ENCODE measurements around the gene IFNA13. TPM values are rescaled to one million over a fixed set of nuclear protein-coding genes. Genes with fewer than 3 reads are reported as not detected.
"Not testable (repeated sequence)": the region's sequence is repeated elsewhere in the genome, so short reads cannot be mapped to it uniquely, and the experiment has no call there.

Gene IFNA13
- total RNA-seq, 1 donor from 2014 or later, result not detected

DNA sequence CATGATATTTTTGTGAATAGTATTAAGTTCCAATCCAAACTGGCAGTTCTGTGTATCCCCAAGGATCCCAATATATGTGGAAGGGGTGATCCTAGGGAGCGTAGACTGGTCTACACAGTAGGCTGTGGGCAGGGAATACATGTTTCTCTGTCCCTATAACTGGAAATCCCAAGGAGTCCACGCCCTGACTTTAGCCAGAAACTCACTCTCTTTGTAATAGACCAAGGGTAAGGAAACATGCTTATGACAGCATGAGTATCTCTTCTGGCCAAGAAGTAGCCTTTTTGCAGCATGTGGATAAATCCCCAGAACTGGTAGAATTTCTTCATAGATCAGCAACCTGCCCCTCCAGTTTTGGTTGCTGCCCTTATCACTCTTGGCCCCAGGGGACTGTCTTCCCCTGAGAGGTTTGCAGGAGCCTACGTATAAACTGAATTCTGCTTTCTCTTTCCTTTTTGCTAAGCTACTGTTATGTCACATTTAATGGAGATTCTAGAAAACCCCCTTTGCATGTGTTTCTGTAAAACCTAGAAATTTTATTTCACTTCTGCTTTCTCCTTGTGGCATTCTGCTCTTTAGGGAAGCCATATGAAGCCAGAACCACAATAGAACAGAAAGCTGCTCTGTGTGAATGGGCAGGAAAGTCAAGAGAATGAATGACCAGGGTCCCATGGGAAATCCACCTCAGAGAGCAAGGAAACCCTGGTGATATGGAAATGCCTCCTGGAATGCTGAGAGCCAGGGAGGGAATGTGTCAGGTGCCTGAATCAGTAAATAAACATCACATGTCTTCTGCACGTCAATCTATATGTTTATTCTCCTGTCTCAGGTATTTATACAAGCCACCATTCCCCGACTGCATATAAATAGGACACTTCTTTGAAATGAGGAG is 13.8 kb upstream of the IFNA13 start:
- Mint-ChIP-seq H3K4me1 (ENCODE audit: low read depth) (peaks cover 6% of the 10 kb centered on the region), H3K4me3 (ENCODE audit: unreplicated experiment) (no peak overlapping the region), H3K27ac (ENCODE audit: unreplicated experiment) (no peak overlapping the region), H3K9me3 (ENCODE audit: low read depth) (peaks cover 5% of the 10 kb centered on the region), H3K36me3 (ENCODE audit: low read depth) (no peaks in the 10 kb centered on the region), H3K27me3 (ENCODE audit: low read depth) (peaks cover 47% of the 10 kb centered on the region)
- TF ChIP-seq, protein P1, sequence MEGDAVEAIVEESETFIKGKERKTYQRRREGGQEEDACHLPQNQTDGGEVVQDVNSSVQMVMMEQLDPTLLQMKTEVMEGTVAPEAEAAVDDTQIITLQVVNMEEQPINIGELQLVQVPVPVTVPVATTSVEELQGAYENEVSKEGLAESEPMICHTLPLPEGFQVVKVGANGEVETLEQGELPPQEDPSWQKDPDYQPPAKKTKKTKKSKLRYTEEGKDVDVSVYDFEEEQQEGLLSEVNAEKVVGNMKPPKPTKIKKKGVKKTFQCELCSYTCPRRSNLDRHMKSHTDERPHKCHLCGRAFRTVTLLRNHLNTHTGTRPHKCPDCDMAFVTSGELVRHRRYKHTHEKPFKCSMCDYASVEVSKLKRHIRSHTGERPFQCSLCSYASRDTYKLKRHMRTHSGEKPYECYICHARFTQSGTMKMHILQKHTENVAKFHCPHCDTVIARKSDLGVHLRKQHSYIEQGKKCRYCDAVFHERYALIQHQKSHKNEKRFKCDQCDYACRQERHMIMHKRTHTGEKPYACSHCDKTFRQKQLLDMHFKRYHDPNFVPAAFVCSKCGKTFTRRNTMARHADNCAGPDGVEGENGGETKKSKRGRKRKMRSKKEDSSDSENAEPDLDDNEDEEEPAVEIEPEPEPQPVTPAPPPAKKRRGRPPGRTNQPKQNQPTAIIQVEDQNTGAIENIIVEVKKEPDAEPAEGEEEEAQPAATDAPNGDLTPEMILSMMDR (IDR thresholded peaks at IDR 0.05), result no peak
- DNase-seq (ENCODE audit: low spot score), result no peak

DNA sequence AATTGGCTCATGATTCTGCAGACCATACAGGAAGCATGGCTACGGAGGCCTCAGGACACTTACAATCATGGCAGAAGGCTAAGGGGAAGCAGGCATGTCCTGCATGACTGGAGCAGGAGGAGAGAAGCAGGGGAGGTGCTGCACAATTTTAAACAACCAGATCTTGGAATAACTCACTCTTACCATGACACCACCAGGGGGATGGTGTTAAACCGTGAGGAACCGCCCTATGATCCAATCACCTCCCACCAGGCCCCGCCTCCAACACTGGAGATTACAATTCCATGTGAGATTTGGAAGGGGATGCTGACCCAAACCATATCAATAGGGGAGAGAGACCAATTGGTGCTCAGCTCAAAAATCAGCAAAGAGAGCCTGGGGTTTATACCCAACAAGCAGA is 3.6 kb upstream of the IFNA13 start:
- not testable (repeated sequence) for H3K4me1 Mint-ChIP-seq (ENCODE audit: low read depth); H3K36me3 Mint-ChIP-seq (ENCODE audit: low read depth); H3K4me3 Mint-ChIP-seq (ENCODE audit: unreplicated experiment); H3K9me3 Mint-ChIP-seq (ENCODE audit: low read depth); H3K27ac Mint-ChIP-seq (ENCODE audit: unreplicated experiment); DNase-seq (ENCODE audit: low spot score)
- peaks cover 31% of the 10 kb centered on the region for H3K27me3 Mint-ChIP-seq (ENCODE audit: low read depth)

DNA sequence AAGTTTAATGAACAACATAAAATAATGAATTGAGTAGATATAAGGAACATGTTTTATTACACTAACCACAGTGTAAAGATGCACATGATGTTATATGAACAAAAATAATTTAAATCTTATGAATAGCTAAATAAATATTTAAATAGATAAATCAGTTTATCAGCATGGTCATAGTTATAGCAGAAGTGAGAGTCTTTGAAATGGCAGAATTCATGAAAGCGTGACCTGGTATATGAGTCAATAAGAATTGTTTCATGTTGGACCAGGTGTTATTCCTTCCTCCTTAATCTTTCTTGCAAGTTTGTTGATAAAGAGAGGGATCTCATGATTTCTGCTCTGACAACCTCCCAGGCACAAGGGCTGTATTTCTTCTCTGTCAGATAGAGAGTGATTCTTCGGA is 688 bp downstream of the IFNA13 start:
- not testable (repeated sequence) for H3K36me3 Mint-ChIP-seq (ENCODE audit: low read depth)

DNA sequence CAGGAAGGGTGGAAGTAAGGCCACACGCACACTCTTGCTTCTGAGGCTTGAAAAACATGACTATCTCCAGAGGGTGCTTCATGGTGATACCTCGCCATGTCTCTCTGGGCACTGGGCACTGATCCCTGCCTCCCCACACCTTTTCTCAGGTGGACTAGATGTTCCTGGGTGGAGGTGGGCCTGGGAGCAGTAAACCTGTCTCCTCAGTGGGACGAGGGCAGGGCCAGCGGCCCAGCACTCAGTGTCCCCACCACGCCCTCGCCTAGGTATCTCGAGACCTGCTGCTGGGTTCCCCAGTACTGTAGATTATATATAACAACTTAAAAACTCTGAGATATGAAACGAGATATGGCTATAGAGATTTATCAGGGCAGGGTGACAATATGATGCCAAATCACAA is 5.6 kb downstream of the IFNA13 start:
- no peaks in the 10 kb centered on the region for H3K4me1 Mint-ChIP-seq (ENCODE audit: low read depth)
- H3K27ac Mint-ChIP-seq (ENCODE audit: unreplicated experiment), result no peak overlapping the region
- H3K27me3 Mint-ChIP-seq (ENCODE audit: low read depth), result peaks cover 47% of the 10 kb centered on the region
- no peak for DNase-seq (ENCODE audit: low spot score)
- TF ChIP-seq, protein P1 (IDR thresholded peaks at IDR 0.05), result no peak
- no peaks in the 10 kb centered on the region for H3K9me3 Mint-ChIP-seq (ENCODE audit: low read depth)
- H3K4me3 Mint-ChIP-seq (ENCODE audit: unreplicated experiment), result no peak overlapping the region
- no peaks in the 10 kb centered on the region for H3K36me3 Mint-ChIP-seq (ENCODE audit: low read depth)

More for the DNA sequence above, 688 bp downstream of the IFNA13 start:
- peaks cover 44% of the 10 kb centered on the region for H3K27me3 Mint-ChIP-seq (ENCODE audit: low read depth)
- DNase-seq (ENCODE audit: low spot score); H3K4me1 Mint-ChIP-seq (ENCODE audit: low read depth); H3K9me3 Mint-ChIP-seq (ENCODE audit: low read depth); H3K27ac Mint-ChIP-seq (ENCODE audit: unreplicated experiment); H3K4me3 Mint-ChIP-seq (ENCODE audit: unreplicated experiment): not testable (repeated sequence)

DNA sequence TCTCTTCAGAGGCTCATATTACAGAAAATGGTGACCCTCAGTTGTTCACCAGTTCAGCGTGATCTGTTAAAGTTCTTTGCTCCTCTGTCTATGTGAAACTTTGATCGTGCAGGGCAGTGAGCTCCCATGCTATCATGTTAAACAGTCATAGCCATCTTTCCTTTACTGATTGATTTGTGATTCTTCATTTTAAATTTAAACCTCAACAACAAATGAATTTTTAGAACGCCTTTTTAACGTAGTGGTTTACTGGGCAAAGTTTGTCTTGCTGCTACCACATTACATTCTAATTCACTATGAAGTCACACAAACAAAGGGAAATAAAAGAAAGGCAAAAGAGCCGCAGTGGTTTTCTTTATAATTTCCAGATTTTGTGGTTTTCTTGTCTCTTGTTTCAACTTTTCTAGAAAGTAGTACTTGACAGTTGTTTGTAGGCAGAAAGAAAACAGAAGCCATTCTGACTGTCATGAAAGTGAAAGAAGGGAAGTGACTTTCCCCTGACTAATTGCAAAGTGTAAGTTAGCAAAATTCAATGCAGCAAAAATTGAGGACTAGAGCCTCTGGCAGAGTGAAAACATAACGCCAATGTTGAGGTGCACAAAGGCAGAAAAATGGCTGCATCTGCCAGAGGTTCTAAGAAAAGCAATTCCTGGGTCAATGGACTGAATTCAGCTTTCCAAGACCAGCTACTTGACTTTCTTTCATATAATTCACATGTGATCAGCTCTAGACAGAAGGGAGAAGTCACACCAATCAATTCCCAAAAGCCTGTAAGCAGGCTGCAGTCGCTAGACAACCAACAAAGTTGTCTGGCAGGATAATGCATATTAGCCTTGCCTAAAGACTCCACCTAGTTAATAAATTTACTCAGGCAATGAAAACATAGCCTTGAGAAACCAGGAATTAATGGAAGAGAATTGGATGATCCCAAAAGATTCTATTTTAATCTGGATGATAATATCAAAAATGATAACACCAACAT is 10.1 kb downstream of the IFNA13 start:
- Mint-ChIP-seq H3K36me3 (ENCODE audit: low read depth) (peaks cover 5% of the 10 kb centered on the region), H3K4me1 (ENCODE audit: low read depth) (no peaks in the 10 kb centered on the region), H3K4me3 (ENCODE audit: unreplicated experiment) (no peak overlapping the region), H3K9me3 (ENCODE audit: low read depth) (no peaks in the 10 kb centered on the region), H3K27ac (ENCODE audit: unreplicated experiment) (no peak overlapping the region), H3K27me3 (ENCODE audit: low read depth) (peaks cover 45% of the 10 kb centered on the region)
- DNase-seq (ENCODE audit: low spot score), result no peak
- TF ChIP-seq, protein P1 (IDR thresholded peaks at IDR 0.05), result no peak

DNA sequence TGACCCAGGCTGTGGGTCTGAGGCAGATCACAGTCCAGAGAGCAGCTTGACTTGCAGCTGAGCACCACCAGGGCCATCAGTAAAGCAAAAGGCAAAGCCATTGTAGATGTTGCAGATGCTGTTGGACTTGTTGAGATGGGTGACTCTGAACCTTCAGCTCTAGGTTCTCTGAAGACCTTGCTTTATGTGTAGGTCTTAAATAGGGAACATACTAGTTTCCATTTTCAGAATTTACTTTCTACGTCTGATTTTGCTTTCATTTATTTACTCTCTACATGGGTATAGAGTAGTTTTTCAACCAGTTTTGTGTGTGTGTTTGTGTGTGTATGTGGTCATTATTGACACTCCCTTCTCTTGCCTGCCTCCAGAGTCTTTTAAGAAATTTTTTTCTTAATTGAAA is 17.1 kb downstream of the IFNA13 start, which contains the start of gene IFNA6:
Gene IFNA6, minus strand, starts transcription at position 101 of the 400 bp plus-strand sequence. Its CDS starts 0 bp downstream, at position 101.
- no peak for DNase-seq (ENCODE audit: low spot score)
- H3K27me3 Mint-ChIP-seq (ENCODE audit: low read depth), result peaks cover 51% of the 10 kb centered on the region
- TF ChIP-seq, protein P1 (IDR thresholded peaks at IDR 0.05), result no peak
- H3K9me3 Mint-ChIP-seq (ENCODE audit: low read depth), result no peaks in the 10 kb centered on the region
- H3K4me1 Mint-ChIP-seq (ENCODE audit: low read depth), result no peaks in the 10 kb centered on the region
- no peak within 1 kb of the TSS for H3K27ac Mint-ChIP-seq (ENCODE audit: unreplicated experiment)
- H3K36me3 Mint-ChIP-seq (ENCODE audit: low read depth), result peaks cover 5% of the 10 kb centered on the region
- H3K4me3 Mint-ChIP-seq (ENCODE audit: unreplicated experiment), result no peak within 1 kb of the TSS

All from chondrocyte (in vitro differentiated cells).